ENCODE measurements around the gene LZTR1.

GRCh38 chr22:20976291-20976877 is 5.7 kb upstream of the LZTR1 start:
- TF ChIP-seq EP300 (IDR thresholded peaks at IDR 0.05) (no peak), CTCF (IDR thresholded peaks at IDR 0.05) (no peak), POLR2A (IDR thresholded peaks at IDR 0.05) (no peak)
